ENCODE results near the gene TADA3.

Gene TADA3

DNA sequence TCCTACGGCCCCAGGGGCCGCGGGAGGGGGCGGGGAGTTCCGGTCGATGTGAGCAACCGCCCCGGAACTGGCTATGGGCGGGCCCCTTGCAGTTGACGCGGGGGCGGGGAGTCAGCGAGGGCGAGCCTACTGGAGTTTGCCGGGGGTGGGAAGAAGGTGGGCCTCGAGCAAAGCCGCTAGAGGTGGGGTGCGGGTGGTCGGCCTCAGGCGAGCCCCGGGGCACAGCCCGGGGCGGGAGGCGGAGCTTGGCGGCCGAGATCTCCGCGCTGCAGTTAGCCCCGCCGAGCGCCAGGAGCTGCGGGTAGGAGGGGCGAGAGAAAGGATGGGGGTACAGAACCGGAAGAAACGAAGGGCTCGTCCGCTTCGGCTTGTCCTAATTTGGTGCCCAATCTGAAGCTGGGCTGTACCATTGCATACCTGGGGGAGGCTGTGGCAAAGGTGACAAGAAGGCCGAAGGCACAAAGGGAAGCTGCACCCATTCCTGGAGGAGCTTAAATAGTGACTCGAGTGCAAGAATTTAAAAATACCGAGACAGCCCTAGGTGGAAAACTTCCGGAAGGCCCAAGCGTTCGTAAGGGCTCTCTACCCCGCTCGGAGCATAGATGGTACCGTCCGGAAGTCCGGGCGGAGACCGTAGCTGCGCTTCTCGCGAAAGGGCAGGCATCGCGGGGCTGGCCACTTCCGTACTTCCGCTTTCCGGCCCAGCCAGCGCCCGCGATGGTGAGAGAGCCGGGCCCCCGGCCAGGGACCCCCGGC, at the start of gene TADA3, which contains the start of gene ARPC4:
Gene TADA3 (minus strand): TSS at position 69 of the 756 bp plus-strand sequence. CDS start 1,007 bp downstream, outside the sequence.
Gene ARPC4 (plus strand): TSS at position 678 of the 756 bp plus-strand sequence. CDS start 40 bp downstream, at position 718.
- DNase-seq = peak; percentile 99

DNA sequence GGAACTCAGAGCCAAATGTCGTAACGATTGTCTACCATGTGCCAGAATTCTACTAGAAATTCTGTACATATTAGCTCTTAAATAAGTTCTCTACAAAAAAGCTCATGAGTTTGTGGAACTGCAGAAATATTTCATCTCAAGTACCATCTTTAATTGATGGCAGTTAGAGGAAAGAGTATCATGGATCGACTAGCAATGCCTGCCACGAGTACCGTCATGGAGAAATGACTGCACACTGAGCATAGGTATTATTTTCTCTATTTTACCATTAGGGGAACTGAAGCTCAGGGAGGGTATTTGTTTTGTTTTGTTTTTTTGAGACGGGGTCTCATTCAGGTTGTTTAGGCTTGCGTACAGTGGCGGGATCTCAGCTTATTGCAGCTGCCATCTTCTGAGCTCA, 48.7 kb upstream of the TADA3 start:
- no peak for DNase-seq

- DNase-seq = no peak
These were observed 46.6 kb upstream of the TADA3 start for GRCh38 chr3:9838856-9839255.

DNA sequence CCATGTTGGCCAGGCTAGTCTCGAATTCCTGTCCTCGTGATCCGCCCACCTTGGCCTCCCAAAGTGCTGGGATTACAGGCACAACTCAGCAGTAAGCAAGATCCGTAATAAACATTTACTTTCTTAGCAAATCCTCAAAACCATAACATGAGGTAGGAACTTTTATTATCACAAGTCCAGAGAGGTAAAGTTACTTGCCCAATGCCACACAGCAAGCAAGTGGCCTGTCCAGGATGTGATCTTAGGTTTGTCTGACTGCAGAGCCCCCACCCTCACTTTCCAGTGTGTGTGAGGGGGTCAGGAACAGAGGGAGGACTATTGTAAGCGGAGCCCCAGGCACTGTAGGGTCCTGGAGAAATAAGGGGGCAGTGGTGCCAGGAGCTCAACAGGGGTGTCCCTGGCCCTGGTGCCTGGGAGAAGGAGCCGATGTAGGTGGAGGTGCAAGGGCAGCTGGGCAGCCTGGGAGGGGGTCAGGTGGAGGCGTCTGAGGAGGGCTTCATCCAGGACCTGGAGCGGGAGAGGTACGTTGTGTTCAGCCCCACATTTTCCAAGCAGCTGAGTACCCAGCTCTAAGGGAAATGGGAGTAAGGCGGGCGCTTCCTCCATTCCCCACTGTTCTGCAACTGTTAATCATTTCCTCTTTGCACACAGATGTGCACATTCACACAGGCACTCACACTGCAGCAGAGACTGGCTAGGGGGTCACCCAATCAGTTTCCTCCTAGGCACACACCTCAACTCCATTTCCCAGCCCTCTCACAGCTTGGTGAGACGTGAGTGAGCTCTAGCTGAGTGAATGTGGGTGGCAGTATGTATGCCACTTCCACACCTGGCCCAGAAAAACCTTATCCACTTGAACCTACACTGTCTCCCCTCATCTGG, 45.7 kb upstream of the TADA3 start:
- DNase-seq = no peak

DNA sequence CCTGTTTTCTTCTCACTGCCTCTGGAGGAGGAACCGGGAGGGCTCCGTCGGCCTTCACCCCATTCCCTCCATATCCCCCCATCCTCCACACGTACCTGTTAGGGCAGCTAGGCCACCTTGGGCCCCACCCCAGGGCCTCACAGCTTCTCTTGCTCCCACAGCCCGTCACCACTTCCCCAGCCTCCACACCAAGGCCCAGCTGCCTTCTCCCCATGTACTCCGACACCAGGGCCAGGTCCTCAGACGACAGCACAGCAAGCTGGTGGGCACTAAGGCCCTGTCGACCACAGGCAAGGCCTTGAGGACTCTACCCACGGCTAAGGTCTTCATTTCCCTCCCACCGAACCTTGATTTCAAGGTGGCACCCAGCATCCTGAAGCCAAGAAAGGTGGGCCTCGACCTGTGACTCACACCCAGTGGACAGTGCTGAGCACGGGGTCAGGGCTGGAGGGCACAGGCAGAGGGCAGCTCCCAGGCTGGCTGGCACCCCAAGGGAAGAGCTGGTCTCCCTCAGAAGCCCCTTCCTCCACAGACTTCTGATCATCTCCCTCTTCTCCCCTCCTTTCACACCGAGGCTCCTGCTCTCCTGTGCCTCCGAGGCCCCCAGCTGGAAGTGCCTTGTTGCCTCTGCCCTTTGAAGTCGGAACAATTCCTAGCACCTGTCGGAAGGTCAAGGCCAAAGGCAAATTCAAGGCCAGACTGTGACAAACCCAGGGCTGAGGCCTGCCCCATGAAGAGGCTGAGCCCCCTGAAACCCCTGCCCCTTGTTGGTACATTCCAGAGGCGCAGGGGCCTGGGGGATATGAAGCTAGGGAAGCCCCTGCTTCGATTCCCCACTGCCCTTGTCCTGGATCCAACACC, 42.5 kb upstream of the TADA3 start:
- DNase-seq = no peak

GRCh38 chr3:9833078-9833477, 40.8 kb upstream of the TADA3 start:
- no peak for DNase-seq

DNA sequence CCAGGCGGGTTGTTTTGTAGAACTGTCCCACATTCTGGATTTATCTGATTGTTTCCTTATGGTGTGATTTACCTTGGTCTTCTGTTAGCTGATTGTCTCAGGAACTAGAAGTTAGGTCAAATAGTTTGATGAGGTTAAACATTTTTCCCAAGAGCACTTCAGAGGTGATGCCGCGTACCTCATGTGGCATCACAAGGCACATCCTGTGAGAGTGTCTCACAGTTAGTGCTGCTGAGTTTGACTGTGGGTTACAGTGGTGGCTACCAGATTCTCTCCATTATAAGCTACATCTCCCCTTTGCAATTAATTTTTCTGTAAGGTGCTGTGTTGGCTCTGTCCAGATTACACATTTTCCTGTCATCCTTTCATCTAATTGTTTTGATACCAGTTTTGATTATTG, 39.0 kb upstream of the TADA3 start:
- DNase-seq = no peak

DNA sequence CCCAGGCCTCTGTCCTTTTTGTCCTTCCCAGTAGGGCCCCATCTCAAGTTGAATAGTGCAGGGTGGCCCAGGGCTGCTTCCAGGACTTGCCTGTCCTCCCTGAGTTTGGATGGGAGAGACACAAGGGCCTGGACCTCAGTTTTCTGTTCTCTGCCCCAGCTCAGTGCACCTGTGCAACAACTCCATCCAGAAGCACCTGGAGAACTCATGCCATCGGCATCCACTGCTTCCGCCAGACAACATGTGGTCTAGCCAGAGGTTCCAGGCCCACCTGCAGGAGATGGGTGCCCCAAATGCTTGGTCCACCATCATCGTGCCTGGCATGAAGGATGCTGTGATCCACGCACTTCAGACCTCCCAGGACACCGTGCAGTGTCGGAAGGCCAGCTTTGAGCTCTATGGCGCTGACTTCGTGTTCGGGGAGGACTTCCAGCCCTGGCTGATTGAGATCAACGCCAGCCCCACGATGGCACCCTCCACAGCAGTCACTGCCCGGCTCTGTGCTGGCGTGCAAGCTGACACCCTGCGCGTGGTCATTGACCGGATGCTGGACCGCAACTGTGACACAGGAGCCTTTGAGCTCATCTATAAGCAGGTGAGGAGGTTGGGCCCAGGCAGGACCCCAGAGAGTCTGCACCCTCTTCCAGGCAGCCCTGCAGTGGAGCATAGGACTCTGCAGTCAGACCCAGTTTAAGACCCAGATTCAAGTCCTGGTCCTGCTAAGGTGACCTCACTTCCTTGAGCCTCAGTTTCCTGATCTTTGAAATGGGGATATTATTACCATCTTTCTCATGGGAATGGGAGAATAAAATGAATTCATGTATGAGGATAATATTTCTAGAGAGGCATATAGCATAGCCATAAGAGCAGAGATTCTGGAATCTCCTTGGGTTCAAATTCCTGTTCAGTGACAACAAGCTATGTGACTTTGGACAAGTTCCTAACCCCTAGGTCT, 36.8 kb upstream of the TADA3 start:
- no peak for DNase-seq

DNA sequence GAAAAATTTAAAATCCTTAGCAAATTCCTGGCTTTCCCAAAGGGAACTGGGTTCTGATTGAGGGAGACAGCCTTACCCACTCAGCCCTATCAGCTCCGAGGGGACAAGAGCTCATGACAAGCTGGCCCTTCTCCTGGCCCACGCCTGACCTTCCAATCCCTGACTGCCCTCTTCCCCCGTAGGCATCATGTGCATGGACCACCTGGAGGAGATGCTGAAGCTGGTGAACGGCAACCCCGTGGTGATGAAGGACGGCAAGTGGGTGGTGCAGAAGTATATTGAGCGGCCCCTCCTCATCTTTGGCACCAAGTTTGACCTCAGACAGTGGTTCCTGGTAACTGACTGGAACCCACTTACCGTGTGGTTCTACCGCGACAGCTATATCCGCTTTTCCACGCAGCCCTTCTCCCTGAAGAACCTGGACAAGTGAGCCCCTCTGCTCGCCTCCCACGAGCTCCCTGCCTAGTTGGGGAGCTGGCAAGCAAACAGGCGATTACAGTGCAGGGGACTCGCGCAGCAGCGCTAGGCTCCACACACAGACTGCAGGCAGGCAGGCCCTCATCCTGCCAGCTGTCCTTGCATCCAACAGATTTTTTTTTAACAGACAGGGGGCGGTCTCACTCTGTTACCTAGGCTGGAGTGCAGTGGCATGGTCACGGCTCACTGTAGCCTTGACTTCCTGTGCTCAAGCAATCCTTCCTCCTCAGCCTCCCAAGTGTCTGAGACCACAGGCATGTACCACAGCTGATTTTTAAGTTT, 34.7 kb upstream of the TADA3 start:
- DNase-seq = peak; percentile 56

GRCh38 chr3:9825451-9826040, 33.3 kb upstream of the TADA3 start:
- no peak for DNase-seq

- DNase-seq = peak; percentile 30
These were observed 28.7 kb upstream of the TADA3 start for GRCh38 chr3:9820946-9821345.

GRCh38 chr3:9820543-9820942, 28.3 kb upstream of the TADA3 start:
- no peak for DNase-seq

DNA sequence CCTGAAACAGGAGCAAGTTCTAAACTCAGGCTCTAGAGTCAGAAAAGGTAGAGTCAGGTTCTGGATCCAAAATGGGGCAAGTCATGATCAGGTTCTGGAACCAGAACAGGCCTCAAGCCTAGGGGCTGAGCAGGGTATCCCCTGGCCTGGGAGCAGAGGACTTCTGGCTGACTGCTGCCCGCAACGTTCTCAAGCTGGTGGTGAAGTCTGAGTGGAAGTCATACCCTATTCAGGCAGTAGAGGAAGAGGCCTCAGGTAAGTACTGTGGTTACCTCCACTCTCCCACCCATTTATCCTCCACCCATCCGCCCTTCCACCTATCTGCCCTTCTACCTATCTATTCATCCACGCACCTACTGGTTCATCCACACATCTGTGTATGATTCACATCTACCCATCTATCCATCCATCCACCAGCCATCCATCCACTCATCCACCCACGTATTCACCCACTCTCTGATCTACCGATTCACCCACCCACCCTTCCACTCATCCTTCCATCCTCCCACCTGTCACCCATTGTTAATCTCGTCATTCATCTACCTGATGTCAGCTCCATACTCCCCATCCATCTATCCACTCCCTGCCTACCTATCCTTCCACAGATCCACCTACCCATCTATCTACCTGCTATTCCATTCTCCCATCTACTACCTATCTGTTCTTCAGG, 26.5 kb upstream of the TADA3 start:
- DNase-seq = no peak

DNA sequence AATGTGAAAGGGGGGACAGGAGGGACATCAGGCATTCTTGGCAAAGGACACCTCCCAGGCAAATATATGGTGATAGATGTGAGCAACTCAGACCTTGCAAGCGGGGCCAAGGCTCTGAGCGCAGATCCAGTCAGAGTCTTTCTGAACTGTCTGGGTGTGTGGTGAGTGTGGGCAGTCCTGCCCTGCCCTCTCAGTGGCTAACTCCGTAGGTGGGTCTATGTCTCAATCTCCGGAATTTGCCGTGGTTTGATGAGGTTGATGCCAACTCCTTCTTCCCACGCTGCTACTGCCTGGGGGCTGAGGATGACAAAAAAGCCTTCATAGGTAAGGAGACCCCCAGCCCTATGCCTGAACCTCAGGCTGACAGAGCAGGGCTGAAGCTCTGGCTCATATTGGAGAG, 25.2 kb upstream of the TADA3 start:
- no peak for DNase-seq

DNA sequence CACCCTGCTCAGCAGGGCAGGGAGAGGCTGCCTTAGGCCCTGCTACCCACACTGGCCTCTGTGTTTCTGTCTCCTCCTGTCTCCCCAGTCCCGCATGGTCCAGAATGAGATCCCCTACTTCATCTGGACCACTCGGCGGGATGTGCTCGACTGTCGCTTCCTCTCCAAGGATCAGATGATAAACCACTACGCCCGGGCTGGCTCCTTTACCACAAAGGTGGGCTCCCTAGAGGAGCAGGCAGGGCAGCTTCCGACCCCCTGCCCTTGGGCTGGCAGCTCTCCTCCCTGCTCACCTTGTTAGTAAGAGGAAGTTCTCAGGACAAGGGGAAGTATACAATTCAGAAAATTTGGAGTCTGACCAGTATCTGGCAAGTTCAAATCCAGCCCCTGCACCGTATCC, 23.7 kb upstream of the TADA3 start:
- no peak for DNase-seq

DNA sequence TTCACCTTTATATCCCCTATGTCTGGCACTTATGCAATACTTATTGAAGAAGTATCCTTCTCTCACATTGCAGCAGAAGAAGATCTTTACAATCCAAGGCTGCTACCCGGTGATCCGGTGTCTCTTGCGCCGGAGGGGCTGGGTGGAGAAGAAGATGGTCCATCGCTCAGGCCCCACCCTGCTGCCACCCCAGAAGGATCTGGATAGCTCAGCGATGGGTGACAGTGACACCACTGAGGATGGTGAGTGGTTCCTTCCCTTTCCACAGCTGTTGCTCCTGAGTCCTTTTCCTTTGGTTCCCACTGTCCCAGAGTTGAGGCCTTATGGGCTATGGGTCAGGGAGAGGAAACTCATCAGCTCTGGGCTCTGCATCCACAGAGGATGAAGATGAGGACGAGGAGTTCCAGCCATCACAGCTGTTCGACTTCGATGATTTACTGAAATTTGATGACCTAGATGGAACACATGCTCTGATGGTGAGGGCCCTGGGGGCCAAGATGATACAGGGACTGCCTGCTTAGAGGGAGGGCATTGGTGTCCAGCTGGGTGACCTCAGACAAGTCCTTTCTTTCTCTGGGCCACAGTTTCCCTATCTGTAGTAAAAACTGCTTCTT, 20.7 kb upstream of the TADA3 start:
- DNase-seq = no peak

GRCh38 chr3:9810846-9811245, 18.6 kb upstream of the TADA3 start:
- DNase-seq = no peak

GRCh38 chr3:9810433-9810770, 18.1 kb upstream of the TADA3 start:
- DNase-seq = no peak

GRCh38 chr3:9809615-9810432, 17.6 kb upstream of the TADA3 start, which contains the start of gene TTLL3:
Gene TTLL3 (plus strand): TSS chr3:9810262. CDS start chr3:9810662, 400 bp downstream.
- DNase-seq = peak; percentile 84
